VCaP (cell line): Measurements from ENCODE around the gene FOXK1.
A peak's percentile ranks its signal among the peaks of the same experiment; 100 is the strongest.

Experiments
- H3K27ac ChIP-seq: fragments of 450-650 bp; 2 replicates; pipeline ENCODE4 v1.5.1; 2017
- TF ChIP-seq, protein P1 (sequence below): fragments of 450-650 bp; conservative IDR thresholded peaks from 2 replicates; pipeline ENCODE4 v1.5.1; 2017; ENCODE audit warnings: mild to moderate bottlenecking, moderate library complexity

Gene FOXK1

DNA sequence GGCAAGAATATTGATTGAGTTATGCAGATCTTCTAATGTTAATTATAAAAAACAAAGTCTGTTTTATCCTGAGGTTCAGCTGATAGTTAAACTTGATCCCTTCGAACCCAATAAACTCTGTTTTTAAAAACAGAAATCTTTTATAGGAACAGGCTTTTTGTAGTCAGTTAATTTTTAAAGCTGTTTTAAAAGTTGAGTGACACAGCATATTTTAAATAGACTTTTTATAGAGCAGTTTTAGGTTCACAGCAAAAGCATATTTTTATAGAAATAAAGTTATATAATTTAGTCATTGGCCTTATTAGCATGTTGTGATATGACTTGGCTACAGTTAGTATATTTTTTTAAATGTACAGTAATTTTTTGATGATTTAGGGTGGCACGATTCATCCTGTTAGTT lies 11.1 kb downstream of the FOXK1 start:
- TF ChIP-seq, protein P1, sequence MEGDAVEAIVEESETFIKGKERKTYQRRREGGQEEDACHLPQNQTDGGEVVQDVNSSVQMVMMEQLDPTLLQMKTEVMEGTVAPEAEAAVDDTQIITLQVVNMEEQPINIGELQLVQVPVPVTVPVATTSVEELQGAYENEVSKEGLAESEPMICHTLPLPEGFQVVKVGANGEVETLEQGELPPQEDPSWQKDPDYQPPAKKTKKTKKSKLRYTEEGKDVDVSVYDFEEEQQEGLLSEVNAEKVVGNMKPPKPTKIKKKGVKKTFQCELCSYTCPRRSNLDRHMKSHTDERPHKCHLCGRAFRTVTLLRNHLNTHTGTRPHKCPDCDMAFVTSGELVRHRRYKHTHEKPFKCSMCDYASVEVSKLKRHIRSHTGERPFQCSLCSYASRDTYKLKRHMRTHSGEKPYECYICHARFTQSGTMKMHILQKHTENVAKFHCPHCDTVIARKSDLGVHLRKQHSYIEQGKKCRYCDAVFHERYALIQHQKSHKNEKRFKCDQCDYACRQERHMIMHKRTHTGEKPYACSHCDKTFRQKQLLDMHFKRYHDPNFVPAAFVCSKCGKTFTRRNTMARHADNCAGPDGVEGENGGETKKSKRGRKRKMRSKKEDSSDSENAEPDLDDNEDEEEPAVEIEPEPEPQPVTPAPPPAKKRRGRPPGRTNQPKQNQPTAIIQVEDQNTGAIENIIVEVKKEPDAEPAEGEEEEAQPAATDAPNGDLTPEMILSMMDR: no peak
- peak overlapping the region; percentile 19; the same call in 1 of the 2 replicates for H3K27ac ChIP-seq

DNA sequence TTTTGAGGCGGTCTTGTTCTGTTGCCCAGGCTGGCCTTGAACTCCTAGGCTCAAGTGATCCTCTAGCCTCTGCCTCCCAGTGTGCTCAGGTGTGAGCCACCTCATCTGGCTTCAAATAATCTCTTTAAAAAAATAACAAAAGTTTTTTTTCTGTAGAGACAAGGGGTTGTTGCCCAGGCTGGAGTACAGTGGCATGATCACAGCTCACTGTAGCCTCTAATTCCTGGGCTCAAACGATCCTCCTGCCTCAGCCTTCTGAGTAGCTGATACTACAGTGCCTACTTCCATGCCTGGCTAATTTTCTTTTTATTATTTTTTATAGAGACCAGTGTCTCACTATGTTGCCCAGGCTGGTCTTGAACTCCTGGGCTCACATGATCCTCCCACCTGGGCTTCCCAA lies 11.7 kb downstream of the FOXK1 start:
- TF ChIP-seq, protein P1: no peak
- peak overlapping the region; percentile 19; the same call in 1 of the 2 replicates for H3K27ac ChIP-seq

DNA sequence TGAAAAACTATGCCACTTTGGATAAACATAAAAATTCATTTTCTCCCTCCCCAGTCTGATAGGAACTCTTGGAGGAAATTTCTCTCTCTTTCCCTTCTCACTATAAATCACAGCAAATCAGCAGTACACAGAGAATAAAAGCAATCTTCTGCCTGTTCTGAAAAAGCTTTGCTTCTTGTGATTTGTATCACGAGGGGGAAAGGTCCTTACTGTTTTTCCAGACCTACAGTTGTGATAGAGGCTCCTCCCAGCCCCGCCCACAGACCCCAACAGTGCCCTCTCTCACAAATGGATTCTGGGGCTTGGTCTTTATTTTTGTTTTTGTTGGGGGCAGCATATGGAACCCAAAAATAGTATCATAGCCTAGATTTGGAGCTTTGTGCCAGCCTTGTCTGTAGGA lies 12.2 kb downstream of the FOXK1 start:
- H3K27ac ChIP-seq: no peak overlapping the region
- TF ChIP-seq, protein P1: no peak

DNA sequence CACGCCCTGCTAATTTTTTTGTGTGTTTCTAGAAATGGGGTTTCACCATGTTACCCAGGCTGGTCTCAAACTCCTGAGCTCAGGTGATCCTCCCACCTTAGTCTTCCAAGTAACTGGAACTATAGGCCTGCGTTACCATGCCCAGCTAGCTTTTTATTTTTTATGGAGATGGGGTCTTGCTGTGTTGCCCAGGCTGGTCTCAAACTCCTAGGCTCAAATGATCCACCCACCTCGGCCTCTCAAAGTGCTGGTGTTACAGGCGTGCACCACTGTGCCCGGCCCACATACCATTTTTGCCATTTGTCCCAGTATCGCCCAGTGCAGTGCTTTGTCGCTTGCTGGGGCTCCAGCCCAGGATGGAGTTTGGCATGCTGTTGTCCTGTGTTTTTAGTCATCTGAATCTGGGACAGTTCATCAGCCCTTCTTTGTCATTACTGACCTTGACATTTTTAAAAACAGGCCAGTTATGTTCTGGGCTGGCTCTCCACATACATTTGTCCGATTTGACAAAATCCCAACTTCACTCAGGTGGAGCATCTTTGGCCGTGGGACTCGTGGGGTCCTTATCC lies 16.7 kb downstream of the FOXK1 start:
- TF ChIP-seq, protein P1: no peak
- no peak overlapping the region for H3K27ac ChIP-seq

DNA sequence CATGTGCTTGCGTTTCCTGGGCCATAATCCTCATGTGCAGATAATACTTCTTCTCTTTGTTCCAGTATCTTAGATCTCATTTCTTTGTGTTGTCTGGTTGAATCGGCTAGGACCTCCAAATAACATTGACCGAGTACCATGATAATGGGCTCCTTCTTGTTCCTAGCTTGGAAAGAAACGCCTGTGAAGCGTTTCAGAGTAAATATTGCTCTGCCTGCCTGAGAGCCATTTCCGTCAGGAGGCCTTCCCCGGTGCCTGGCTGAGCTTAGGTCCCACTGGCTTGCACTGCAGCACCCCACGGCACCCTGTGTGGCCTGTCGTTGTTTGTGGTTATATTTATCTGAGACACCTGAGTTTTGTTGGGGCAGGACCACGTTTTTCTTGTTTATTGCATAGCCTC lies 17.7 kb downstream of the FOXK1 start:
- TF ChIP-seq, protein P1: no peak
- H3K27ac ChIP-seq: no peak overlapping the region

DNA sequence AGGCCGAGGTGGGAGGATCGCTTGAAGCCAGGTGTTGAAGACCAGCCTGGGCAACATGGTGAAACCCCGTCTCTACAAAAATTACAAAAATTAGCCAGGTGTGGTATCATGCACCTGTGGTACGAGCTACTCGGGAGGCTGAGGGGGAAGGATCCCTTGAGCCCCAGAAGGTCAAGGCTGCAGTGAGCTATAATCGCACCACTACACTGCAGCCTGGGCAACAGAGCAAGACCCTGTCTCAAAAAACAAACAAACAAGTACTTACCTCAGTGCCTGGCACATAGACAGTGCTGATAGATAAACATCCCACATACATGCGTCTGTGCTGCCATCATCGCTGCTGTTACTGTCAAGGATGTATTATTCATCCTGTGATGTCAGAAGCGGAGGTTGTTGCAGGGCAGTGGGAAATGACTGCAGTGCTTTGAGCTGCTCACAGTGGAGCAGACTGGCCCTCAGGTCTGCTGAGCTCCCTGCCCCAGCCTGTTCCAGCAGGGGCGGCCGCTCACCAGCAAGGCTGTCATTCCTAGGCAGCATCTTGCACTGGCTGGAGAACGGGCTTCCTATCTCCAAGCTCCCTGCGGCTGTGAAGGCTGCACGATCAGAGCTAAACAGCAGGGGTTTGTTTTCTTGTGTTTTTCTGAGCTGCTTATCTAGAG lies 18.6 kb downstream of the FOXK1 start:
- TF ChIP-seq, protein P1: no peak
- no peak overlapping the region for H3K27ac ChIP-seq

DNA sequence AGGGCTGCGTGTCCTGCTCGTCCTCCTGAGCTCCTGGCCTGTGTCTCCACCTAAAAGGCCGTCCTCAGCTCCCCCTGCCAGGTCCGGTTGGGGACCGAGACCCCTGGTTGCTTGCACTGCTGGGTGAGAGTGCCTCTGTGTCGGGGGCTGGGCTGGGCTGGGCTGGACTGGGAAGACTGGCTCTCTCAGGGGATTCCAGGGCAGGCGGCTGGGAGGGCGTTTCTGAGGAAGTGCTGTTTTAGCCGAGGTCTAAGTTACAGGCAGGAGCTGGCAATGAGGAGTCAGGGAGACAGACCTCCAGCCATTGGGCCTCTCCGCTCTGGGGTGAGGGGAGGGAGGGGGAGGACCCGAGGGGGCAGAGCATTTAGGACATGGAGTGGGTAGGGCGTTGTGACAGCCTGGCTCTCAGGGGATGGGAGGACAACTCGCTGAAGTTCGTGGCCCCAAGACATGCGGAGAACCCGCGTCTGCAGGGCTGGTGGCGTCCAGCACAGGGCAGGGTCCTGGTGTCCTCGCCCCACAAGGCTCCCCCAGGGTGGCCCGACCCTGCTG lies 20.9 kb downstream of the FOXK1 start:
- TF ChIP-seq, protein P1: no peak
- no peak overlapping the region for H3K27ac ChIP-seq
